OCI-LY1 (cell line): ENCODE data around the gene ENDOD1.

ENCODE experiments used
- H2AFZ ChIP-seq: fragments of 200-600 bp; sonication (generic), shearing (Covaris generic); 2 replicates; pipeline ENCODE4 v1.6.0; 2014; ENCODE audit warnings: antibody characterized with exemption, mild to moderate bottlenecking, low read length
- H3F3A ChIP-seq: fragments of 200-600 bp; sonication (generic), shearing (Covaris generic); 2 replicates; pipeline ENCODE4 v1.6.0; 2014; ENCODE audit warnings: mild to moderate bottlenecking, antibody characterized with exemption, low read length, moderate library complexity; ENCODE audit not compliant: insufficient read depth
- H3K27ac ChIP-seq: fragments of 200-600 bp; sonication (generic); 2 replicates; pipeline ENCODE4 v1.5.1; 2014; ENCODE audit warnings: low read length, mixed run types, mild to moderate bottlenecking, low read depth; ENCODE audit not compliant: poor library complexity, severe bottlenecking
- H3K27me3 ChIP-seq: fragments of 200-600 bp; sonication (generic); 2 replicates; pipeline ENCODE4 v1.6.0; 2014; ENCODE audit warnings: antibody characterized with exemption, mild to moderate bottlenecking, low read length, moderate library complexity; ENCODE audit not compliant: insufficient read depth
- H3K36me3 ChIP-seq: fragments of 200-600 bp; sonication (generic); 2 replicates; pipeline ENCODE4 v1.6.1; 2014; ENCODE audit warnings: mild to moderate bottlenecking, antibody characterized with exemption, low read length, moderate library complexity, mixed read lengths; ENCODE audit not compliant: insufficient read depth
- H3K4me1 ChIP-seq: fragments of 200-600 bp; sonication (generic); 2 replicates; pipeline ENCODE4 v1.5.1; 2014; ENCODE audit warnings: mild to moderate bottlenecking, low read length, moderate library complexity; ENCODE audit not compliant: insufficient read depth, severe bottlenecking
- H3K4me2 ChIP-seq: fragments of 200-600 bp; sonication (generic), shearing (Covaris generic); 2 replicates; pipeline ENCODE4 v1.6.1; 2014; ENCODE audit warnings: low read length
- H3K4me3 ChIP-seq: fragments of 200-600 bp; sonication (generic); 2 replicates; pipeline ENCODE4 v1.5.1; 2014; ENCODE audit warnings: low read length, low read depth, mild to moderate bottlenecking, mixed read lengths; ENCODE audit not compliant: poor library complexity, severe bottlenecking
- H3K79me2 ChIP-seq: fragments of 200-600 bp; shearing (Covaris generic); 2 replicates; pipeline ENCODE4 v1.6.1; 2016; ENCODE audit warnings: mixed run types, low read length, mixed read lengths; ENCODE audit not compliant: insufficient read depth
- H3K9ac ChIP-seq: fragments of 200-600 bp; sonication (generic), shearing (Covaris generic); 2 replicates; pipeline ENCODE4 v1.6.1; 2014; ENCODE audit warnings: mild to moderate bottlenecking, low read length, mixed read lengths
- H3K9me2 ChIP-seq: fragments of 200-600 bp; sonication (generic), shearing (Covaris generic); 2 replicates; pipeline ENCODE4 v1.6.1; 2014; ENCODE audit warnings: low read depth, mild to moderate bottlenecking, low read length, mixed read lengths
- H3K9me3 ChIP-seq: fragments of 200-600 bp; shearing (Covaris generic); 2 replicates; pipeline ENCODE4 v1.6.1; 2014; ENCODE audit warnings: low read length, mixed read lengths
- H4K20me1 ChIP-seq: fragments of 200-600 bp; sonication (generic), shearing (Covaris generic); 2 replicates; pipeline ENCODE4 v1.6.0; 2016; ENCODE audit warnings: mild to moderate bottlenecking, low read length; ENCODE audit not compliant: insufficient read depth
- EZH2 ChIP-seq: fragments of 200-600 bp; sonication (generic), shearing (Covaris generic); IDR thresholded peaks from 2 replicates; pipeline ENCODE4 v1.8.0; 2017; ENCODE audit warnings: borderline replicate concordance, mixed run types, mild to moderate bottlenecking, antibody characterized with exemption, low read length, moderate library complexity, mixed read lengths
- TF ChIP-seq, protein P1 (sequence below): fragments of 200-600 bp; sonication (generic), shearing (Covaris generic); IDR thresholded peaks from 2 replicates; pipeline ENCODE4 v1.5.1; 2017; ENCODE audit warnings: mild to moderate bottlenecking, antibody characterized with exemption, low read length, moderate library complexity, mixed read lengths

The ENDOD1 gene

GRCh38 chr11:95103701-95104100 lies 14.1 kb downstream of the ENDOD1 start:
- H3K9me2 ChIP-seq, result no peaks in the 10 kb centered on the region
- no peak overlapping the region for H2AFZ ChIP-seq
- no peak overlapping the region for H3K4me3 ChIP-seq
- H3K9me3 ChIP-seq, result no peaks in the 10 kb centered on the region
- no peaks in the 10 kb centered on the region for H4K20me1 ChIP-seq
- H3F3A ChIP-seq, result no peaks in the 10 kb centered on the region
- H3K27me3 ChIP-seq, result no peaks in the 10 kb centered on the region; the same call in 1 of the 2 replicates
- H3K79me2 ChIP-seq, result no peaks in the 10 kb centered on the region
- H3K9ac ChIP-seq, result no peak overlapping the region
- H3K36me3 ChIP-seq, result no peaks in the 10 kb centered on the region
- H3K27ac ChIP-seq, result no peak overlapping the region
- H3K4me1 ChIP-seq, result no peaks in the 10 kb centered on the region
- no peak overlapping the region for H3K4me2 ChIP-seq
- TF ChIP-seq, protein P1, sequence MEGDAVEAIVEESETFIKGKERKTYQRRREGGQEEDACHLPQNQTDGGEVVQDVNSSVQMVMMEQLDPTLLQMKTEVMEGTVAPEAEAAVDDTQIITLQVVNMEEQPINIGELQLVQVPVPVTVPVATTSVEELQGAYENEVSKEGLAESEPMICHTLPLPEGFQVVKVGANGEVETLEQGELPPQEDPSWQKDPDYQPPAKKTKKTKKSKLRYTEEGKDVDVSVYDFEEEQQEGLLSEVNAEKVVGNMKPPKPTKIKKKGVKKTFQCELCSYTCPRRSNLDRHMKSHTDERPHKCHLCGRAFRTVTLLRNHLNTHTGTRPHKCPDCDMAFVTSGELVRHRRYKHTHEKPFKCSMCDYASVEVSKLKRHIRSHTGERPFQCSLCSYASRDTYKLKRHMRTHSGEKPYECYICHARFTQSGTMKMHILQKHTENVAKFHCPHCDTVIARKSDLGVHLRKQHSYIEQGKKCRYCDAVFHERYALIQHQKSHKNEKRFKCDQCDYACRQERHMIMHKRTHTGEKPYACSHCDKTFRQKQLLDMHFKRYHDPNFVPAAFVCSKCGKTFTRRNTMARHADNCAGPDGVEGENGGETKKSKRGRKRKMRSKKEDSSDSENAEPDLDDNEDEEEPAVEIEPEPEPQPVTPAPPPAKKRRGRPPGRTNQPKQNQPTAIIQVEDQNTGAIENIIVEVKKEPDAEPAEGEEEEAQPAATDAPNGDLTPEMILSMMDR, result no peak
- TF ChIP-seq EZH2, result no peak

DNA sequence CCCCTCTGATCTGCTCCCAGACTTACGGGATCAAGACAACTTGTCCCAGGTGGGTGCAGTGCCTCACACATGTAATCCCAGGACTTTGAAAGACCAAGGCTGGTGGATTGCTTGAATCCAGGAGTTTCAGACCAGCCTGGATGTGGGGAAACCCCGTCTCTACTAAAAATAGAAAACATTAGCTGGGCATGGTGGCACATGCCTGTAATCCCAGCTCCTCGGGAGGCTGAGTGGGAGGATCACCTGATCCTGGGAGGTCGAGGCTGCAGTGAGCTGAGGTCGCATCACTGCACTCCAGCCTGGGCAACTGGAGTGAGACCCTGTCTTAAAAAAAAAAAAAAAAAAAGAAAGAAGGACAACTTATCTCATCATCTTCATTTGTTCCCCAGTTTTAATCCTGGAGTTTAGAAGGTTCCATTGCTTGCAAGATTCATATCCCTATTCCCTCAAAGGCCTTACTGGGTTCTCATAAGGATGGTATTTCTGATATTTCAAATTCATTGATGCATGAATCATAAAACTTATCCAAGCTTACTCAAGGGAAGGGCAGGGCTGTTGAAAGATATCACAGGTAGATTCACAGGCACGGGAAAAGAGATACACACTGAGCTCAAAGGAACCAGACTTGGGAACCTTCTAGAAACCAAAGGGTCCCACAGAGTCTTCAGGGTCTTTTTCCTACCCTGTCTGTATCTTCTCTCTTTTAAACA lies 14.6 kb downstream of the ENDOD1 start:
- H3K4me2 ChIP-seq, result no peak overlapping the region
- H3K27me3 ChIP-seq, result no peaks in the 10 kb centered on the region; the same call in 1 of the 2 replicates
- H4K20me1 ChIP-seq, result no peaks in the 10 kb centered on the region
- H3F3A ChIP-seq, result no peaks in the 10 kb centered on the region
- no peaks in the 10 kb centered on the region for H3K9me3 ChIP-seq
- H3K4me3 ChIP-seq, result no peak overlapping the region
- H3K36me3 ChIP-seq, result no peaks in the 10 kb centered on the region
- H3K79me2 ChIP-seq, result no peaks in the 10 kb centered on the region
- H3K9me2 ChIP-seq, result no peaks in the 10 kb centered on the region
- no peak overlapping the region for H3K9ac ChIP-seq
- no peak overlapping the region for H3K27ac ChIP-seq
- no peak overlapping the region for H2AFZ ChIP-seq
- no peaks in the 10 kb centered on the region for H3K4me1 ChIP-seq
- no peak for TF ChIP-seq EZH2
- TF ChIP-seq, protein P1, result no peak

- Histone ChIP-seq H3K4me3 (no peak overlapping the region), H3K9me2 (no peaks in the 10 kb centered on the region), H3K27me3 (no peaks in the 10 kb centered on the region), H3K4me1 (no peaks in the 10 kb centered on the region), H3K9me3 (no peaks in the 10 kb centered on the region), H3K9ac (no peak overlapping the region), H2AFZ (no peak overlapping the region), H3K79me2 (no peaks in the 10 kb centered on the region), H3F3A (no peaks in the 10 kb centered on the region), H4K20me1 (no peaks in the 10 kb centered on the region), H3K36me3 (no peaks in the 10 kb centered on the region), H3K27ac (no peak overlapping the region), H3K4me2 (no peak overlapping the region)
- TF ChIP-seq, protein P1, result no peak
- no peak for TF ChIP-seq EZH2
Measured at GRCh38 chr11:95104856-95105255, 15.2 kb downstream of the ENDOD1 start.
